ENCODE data around the gene ETNK2. TPM values are rescaled to one million over a fixed set of nuclear protein-coding genes. Genes with fewer than 3 reads are reported as not detected.

ETNK2 gene
- polyA plus RNA-seq, 2 donors = 9.5 to 16.1 TPM

Other genes with a start within 250 kb of the ETNK2 start
- gene SOX13, start 78.9 kb downstream of the ETNK2 start, polyA plus RNA-seq = 10 to 100 TPM in 1 of 2 donors, 1 to 10 TPM in 1; 6.9 to 10.4 TPM
- under 1 TPM; 0.18 to 0.27 TPM for gene REN, start 14.3 kb upstream of the ETNK2 start, polyA plus RNA-seq
- gene KISS1, start 44.4 kb upstream of the ETNK2 start, polyA plus RNA-seq = not detected
- under 1 TPM; 0.42 to 0.81 TPM for gene GOLT1A, start 61.9 kb upstream of the ETNK2 start, polyA plus RNA-seq
- gene PLEKHA6, start 207.9 kb upstream of the ETNK2 start, polyA plus RNA-seq = 10 to 100 TPM; 11.0 to 36.3 TPM